Motor neuron (in vitro differentiated cells): ENCODE data around the gene E2F8. TPM values are rescaled to one million over a fixed set of nuclear protein-coding genes. Genes with fewer than 3 reads are reported as not detected.
A peak's percentile ranks its signal among the peaks of the same experiment; 100 is the strongest.

Experiments
- ATAC-seq, 8 experiments: fragments of 200-7000 bp; cut with Tn5 transposase; replicated peaks in 6 of 8; 2 replicates each; pipeline ENCODE4 v1.8.0; 2021; ENCODE audit warnings: mild to moderate bottlenecking in 8 of 8, moderate library complexity in 8 of 8
- H3K27ac ChIP-seq, 2 donors: fragments of 250-450 bp; sonication (Bioruptor Pico); 2 replicates each; pipeline ENCODE4 v1.9.0; 2021; ENCODE audit warnings: antibody characterized with exemption in 2 of 2, mild to moderate bottlenecking in 2 of 2, moderate library complexity in 1 of 2
- H3K4me1 ChIP-seq, 2 donors: fragments of 250-450 bp; sonication (Bioruptor Pico); replicated peaks in 1 of 2; 2 replicates each; pipeline ENCODE4 v1.6.1; 2021; ENCODE audit warnings: antibody characterized with exemption in 2 of 2, mild to moderate bottlenecking in 2 of 2, moderate library complexity in 1 of 2
- H3K4me3 ChIP-seq, 5 donors: fragments of 250-450 bp; sonication (Bioruptor Pico); 2 replicates each; pipeline ENCODE4 v1.9.0; 2021; ENCODE audit warnings: antibody characterized with exemption in 5 of 5, mild to moderate bottlenecking in 5 of 5, moderate library complexity in 4 of 5
- WGBS, 10 experiments: fragments of 450-650 bp; shearing (Covaris generic); methylation state at CpG; one replicate each; pipeline ENCODE4 v1.0.0; 2022; 5-methylcytosine and 5-hydroxymethylcytosine counted together
- in situ Hi-C, 9 experiments: fragments of 400-800 bp; cut with MboI; loops; one replicate each; pipeline ENCODE4 v1.15.0; 2021; ENCODE audit warnings: low sequenced_read_pairs in 9 of 9, low pct_unique_long_range_greater_than_20kb in 2 of 9; ENCODE audit not compliant: unreplicated experiment in 9 of 9
- total RNA-seq, 8 experiments: library from RNA; unstranded; fragments of 300-600 nt; gene quantifications; 2 replicates each; pipeline versions ENCODE4 v1.2.3 to v1.2.4, GENCODE V29; 2022

E2F8 gene
- total RNA-seq, 8 experiments from 2014 or later, result 0.11 to 6.9 (median 1.1) TPM; not detected in 1

DNA sequence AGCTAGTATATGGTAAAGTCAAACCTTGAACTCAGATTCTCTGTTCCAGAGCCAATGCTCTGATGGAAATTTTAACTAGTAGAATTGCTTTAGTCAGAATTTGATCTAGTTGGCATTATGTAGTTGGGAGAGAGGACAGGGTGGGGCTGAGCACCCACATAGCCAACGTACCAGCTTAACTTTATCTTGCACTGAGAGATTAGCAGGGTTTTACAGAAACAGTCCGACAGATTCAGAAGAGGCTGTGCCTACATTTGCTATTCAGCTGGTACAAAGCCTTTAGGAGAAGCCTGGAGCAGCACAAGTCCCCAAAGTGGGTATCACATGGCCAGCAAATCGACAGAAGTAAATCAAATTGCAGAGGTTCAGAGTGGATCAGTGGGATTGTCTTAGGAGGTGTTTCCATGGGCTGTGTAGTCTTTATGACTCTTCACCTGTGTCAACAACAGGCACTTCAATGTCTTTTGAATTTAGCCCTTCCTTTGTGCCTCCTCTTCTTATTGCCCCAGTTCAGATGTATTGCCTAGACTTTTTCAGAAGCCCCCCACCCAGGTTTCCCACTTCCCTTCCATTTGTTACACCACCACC lies 31.7 kb downstream of the E2F8 start:
- WGBS, 10 experiments, result 0 to 100% (median 63%) methylated on average over 1 to 2 of the region's 3 CpGs; no CpG with 5 or more reads in 3 of the 10 experiments
- Histone ChIP-seq H3K4me1 (no peaks in the 10 kb centered on the region), H3K4me3 (no peak overlapping the region), H3K27ac (no peak overlapping the region)
- ATAC-seq, result no peak
- in situ Hi-C loops, result no loop called here

DNA sequence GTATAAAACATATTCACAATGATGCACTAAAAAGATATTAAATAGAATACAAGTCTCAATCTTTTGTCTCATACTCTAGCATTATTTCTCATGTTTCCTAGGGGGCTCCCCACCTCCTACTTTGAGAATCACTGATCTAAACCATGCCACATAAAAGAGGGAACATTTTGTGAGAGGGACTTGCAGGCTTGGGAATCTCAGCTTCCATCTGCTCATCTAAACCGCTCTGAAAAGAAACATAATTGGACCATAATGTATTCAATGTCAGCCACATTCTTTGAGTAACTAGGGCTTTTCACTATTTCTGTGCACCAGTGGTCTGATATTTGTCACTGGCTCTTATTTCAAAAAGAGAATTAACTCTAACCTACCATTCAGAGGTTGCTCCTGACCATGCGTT lies 32.6 kb downstream of the E2F8 start:
- ATAC-seq, result peak in 1 of 8 experiments; percentile 12
- Histone ChIP-seq H3K4me1 (no peaks in the 10 kb centered on the region), H3K27ac (no peak overlapping the region), H3K4me3 (no peak overlapping the region)
- in situ Hi-C loops, result no loop called here
- WGBS, 10 experiments, result 60 to 100% (median 75%) methylated on average over 1 to 2 of the region's 2 CpGs; no CpG with 5 or more reads in 3 of the 10 experiments

DNA sequence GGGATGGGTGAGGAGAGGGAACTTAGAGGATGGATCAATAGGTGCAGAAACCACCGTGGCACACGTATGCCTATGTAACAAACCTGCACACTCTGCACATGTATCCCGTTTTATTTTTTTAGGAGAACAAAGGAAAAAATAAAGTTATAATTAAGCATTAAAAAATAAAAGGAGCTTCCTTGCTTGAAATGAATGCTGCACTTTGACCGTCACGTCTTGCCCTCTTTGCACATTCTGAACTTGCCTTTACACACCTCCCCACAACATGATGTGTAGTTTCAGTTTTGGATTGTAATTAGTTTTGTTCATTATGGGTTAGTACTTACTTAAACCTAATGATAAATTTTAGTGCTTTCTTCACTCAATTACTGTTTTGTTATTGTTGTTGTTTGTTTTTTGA lies 35.9 kb downstream of the E2F8 start:
- no peak for ATAC-seq
- Histone ChIP-seq H3K4me3 (no peak overlapping the region), H3K27ac (no peak overlapping the region), H3K4me1 (no peaks in the 10 kb centered on the region)
- in situ Hi-C loops, result no loop called here
- 50 to 96% (median 90%) methylated on average over 1 to 5 of the region's 5 CpGs; no CpG with 5 or more reads in 2 of the 10 experiments for WGBS, 10 experiments

- ATAC-seq, result no peak
- Histone ChIP-seq H3K4me1 (peaks cover 0 to 4% of the 10 kb centered on the region in 2 donors), H3K4me3 (no peak within 1 kb of the TSS), H3K27ac (no peak within 1 kb of the TSS)
- 35 to 100% (median 73%) methylated on average over 1 to 6 of the region's 7 CpGs; no CpG with 5 or more reads in 1 of the 10 experiments for WGBS, 10 experiments
- in situ Hi-C loops, result no loop called here
These were observed 38.8 kb downstream of the E2F8 start, which contains the start of gene CSRP3 for GRCh38 chr11:19201737-19202605. CSRP3 (minus strand) TSS chr11:19201983; CDS start chr11:19192448, 9,535 bp downstream.

DNA sequence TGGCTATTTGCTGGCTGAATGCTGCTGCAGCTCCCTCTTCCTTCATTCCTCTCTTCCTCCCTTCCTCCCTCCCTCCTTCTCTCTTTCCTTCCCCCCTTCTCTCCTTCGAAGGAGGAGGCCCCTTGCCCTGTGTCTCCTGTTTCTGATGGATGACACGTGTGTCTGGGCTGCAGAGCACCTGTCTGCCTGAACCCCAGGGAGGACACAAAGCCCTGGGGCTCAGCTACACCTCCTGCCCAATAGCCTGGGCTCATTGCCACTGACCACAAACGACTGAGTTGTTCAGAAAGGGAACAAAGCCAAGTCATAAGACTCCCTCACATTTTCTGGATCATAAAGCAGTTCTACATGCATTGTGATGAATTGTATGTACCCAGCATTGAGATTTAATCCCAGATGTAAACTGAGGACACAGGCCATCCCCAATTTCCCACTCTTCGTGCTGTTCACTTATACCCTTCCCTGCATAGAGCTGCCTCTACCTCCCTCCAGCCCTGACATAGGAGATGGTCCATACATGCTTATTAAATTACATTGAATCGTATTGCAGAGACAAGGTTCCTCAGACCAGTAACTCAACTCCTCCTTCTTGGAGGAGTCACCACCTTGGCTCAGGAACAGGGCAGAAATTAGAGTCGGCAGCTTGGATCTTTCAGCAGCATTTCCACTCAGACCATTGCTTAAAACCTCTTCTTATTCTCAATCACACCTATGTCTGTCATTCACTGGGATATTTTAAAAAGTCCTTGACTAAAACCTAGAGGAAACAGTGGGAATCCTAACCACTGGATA lies 40.1 kb downstream of the E2F8 start:
- in situ Hi-C loops, result no loop called here
- Histone ChIP-seq H3K27ac (no peak overlapping the region), H3K4me1 (peaks cover 0 to 7% of the 10 kb centered on the region in 2 donors), H3K4me3 (no peak overlapping the region)
- peak in 2 of 8 experiments; percentile 71 to 76 for ATAC-seq
- WGBS, 10 experiments, result 19 to 100% (median 65%) methylated on average over 1 to 6 of the region's 6 CpGs; no CpG with 5 or more reads in 1 of the 10 experiments

GRCh38 chr11:19199771-19200170 lies 41.0 kb downstream of the E2F8 start:
- H3K27ac ChIP-seq, result no peak overlapping the region

DNA sequence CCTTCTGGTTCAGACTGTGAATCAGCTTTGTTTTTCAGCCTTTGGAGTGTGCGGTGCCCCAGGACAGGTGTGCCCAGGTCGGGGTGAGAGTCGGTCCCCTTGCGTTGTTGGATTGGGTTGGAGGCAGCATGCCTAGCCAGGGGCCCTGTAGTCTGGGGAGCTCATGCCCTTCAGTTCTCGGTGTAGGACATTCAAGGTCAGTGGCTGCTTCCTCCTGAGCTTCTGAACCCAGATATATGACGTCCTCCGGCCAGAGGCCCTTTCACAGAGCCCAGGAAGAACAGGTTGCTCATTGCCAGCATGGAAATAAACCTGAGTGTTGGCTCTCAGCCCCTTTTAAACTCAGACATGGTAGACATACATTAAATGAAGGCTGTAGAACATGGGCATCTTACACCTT lies 41.7 kb downstream of the E2F8 start:
- H3K4me3 ChIP-seq, result no peak overlapping the region
- 40 to 100% (median 95%) methylated on average over 2 to 5 of the region's 7 CpGs; no CpG with 5 or more reads in 4 of the 10 experiments for WGBS, 10 experiments
- in situ Hi-C loops, result no loop called here
- ATAC-seq, result no peak
- peaks cover 0 to 16% of the 10 kb centered on the region in 2 donors for H3K4me1 ChIP-seq
- H3K27ac ChIP-seq, result no peak overlapping the region

More at GRCh38 chr11:19199771-19200170, 41.0 kb downstream of the E2F8 start:
- H3K4me3 ChIP-seq, result no peak overlapping the region
- H3K4me1 ChIP-seq, result peaks cover 0 to 15% of the 10 kb centered on the region in 2 donors
- WGBS, 10 experiments, result 0 to 100% (median 57%) methylated on average over 1 to 3 of the region's 3 CpGs; no CpG with 5 or more reads in 2 of the 10 experiments
- peak in 3 of 8 experiments; percentile 13 to 82 (median 52) for ATAC-seq
- in situ Hi-C loops, result no loop called here

- no peak for ATAC-seq
- Histone ChIP-seq H3K4me3 (no peak overlapping the region), H3K27ac (no peak overlapping the region), H3K4me1 (peaks cover 0 to 16% of the 10 kb centered on the region in 2 donors)
- 32 to 98% (median 80%) methylated on average over 1 to 5 of the region's 6 CpGs; no CpG with 5 or more reads in 1 of the 10 experiments for WGBS, 10 experiments
- in situ Hi-C loops, result no loop called here
These were observed 44.3 kb downstream of the E2F8 start for GRCh38 chr11:19196432-19196831.

DNA sequence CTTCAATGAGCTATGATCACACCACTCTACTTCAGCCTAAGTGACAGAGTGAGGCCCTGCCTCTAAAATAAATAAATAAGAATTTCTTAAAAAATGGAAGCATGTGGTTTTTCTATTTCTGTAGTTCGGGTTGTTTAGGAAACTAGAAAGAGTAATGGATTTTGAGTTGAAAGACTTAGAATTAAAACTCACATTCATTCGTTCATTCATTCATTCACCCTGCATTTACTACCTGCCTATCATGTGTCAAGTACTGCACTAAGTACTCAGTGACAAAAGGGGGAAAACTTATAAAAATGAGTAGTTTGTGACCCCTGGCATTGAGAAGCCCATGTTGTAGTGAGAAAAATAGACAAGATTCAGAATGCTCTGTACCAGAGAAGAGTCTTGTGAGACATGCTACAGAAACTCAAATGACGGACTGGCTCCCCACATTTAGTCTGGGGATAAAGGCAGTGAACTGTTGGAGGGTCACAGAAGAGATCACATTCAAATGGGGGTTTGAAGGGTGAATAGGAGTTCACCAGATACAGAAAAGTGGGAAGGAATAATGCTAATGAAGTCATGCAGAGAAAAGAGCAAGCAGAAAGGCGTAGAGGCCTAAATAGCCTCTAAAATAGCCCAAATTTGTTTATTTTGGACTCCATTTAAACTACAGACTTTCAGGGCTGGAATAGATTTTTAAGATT lies 46.0 kb downstream of the E2F8 start:
- no peak for ATAC-seq
- in situ Hi-C loops, result no loop called here
- peaks cover 0 to 16% of the 10 kb centered on the region in 2 donors for H3K4me1 ChIP-seq
- WGBS, 10 experiments, result 20 to 92% (median 62%) methylated on average over 1 to 4 of the region's 4 CpGs
- H3K27ac ChIP-seq, result no peak overlapping the region
- H3K4me3 ChIP-seq, result no peak overlapping the region

DNA sequence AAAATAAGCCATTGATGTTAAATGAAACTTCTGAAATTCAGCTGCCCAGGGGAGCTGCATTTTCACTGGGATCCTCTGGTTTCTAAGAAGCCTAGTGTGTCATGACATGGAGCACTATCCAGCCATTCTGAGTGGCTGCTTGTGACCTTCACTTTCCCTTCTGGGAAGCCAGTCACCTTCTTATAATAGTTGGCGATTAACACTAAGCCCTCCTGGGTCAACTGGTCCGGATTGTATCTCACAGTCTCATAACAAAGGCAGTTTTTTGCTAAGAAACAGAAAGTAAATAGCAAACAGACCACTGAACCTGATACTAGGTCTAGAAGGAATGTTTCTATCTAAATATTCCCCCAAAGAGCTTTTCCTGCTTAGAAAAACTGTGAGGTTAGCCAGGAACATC lies 46.8 kb downstream of the E2F8 start:
- peak in 1 of 8 experiments; percentile 62 for ATAC-seq
- 17 to 80% (median 58%) methylated on average over 1 to 2 of the region's 2 CpGs; no CpG with 5 or more reads in 1 of the 10 experiments for WGBS, 10 experiments
- H3K4me1 ChIP-seq, result peaks cover 0 to 16% of the 10 kb centered on the region in 2 donors
- H3K27ac ChIP-seq, result no peak overlapping the region
- no peak overlapping the region for H3K4me3 ChIP-seq
- in situ Hi-C loops, result no loop called here

DNA sequence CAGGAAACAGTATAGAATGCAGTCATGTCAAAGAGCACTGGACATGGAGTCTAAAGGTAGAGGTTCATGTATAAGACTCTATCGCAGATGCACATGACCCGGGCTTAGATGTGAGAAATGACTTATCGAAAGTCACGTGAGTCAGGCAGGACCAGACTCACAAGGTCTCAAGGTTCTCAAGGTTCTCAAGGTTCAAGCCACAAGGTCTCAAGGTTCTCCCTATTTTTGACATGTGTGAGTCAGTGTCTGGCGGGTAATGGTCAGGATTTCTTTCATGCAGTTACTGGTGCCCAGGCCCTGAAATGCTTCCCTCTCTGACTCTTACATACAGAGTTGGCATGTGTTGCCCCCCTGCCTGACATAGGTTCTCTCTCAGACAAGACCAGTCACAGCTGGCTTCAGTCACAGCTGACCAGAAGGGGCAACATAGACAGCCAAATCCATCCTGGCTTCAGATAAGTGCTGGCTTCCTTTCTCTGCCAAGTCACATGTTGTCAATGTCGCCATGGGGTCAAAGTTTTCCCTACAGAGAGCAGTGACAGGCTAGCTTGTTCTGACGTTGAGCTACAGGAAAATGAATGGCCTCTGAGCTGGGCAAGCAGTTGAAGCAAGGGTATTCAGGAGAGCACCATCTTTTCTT lies 49.1 kb downstream of the E2F8 start:
- no peak for ATAC-seq
- in situ Hi-C loops, result no loop called here
- Histone ChIP-seq H3K27ac (no peak overlapping the region), H3K4me1 (peaks cover 15 to 32% of the 10 kb centered on the region in 2 donors), H3K4me3 (no peak overlapping the region)
- WGBS, 10 experiments, result 44 to 100% (median 70%) methylated on average over 1 to 7 of the region's 7 CpGs; no CpG with 5 or more reads in 2 of the 10 experiments

DNA sequence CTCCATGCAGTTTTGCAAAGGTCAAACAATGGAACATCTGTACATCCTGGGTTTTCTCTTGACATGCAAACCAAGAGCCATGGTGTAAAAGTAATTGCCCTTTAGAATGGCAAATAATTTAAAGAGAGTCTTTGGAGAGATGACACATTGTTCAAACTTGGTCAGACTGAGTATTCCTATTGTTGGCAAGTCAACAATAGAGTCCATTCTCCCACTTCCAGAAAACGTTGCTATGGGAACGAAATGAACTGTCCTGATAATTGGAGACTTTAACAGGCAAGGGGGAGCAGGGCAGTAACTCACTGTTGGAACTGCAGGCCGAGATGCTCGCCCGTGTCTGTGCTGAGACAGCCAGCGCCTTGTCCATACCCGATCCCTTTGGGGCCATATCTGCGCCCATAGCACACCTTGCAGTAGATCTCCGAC lies 52.9 kb downstream of the E2F8 start:
- Histone ChIP-seq H3K27ac (no peak overlapping the region), H3K4me1 (peaks cover 15 to 22% of the 10 kb centered on the region in 2 donors), H3K4me3 (no peak overlapping the region)
- 0 to 89% (median 18%) methylated on average over 1 to 6 of the region's 9 CpGs; no CpG with 5 or more reads in 4 of the 10 experiments for WGBS, 10 experiments
- ATAC-seq, result peak in 5 of 8 experiments; percentile 84 to 89 (median 86)
- in situ Hi-C loops, result no loop called here
